Fibroblast of lung (primary cell): Measurements from ENCODE around the gene TUBGCP2.

Source experiments
- CTCF ChIP-seq, 2 donors: IDR thresholded peaks in 1 of 2; conservative IDR thresholded peaks in 1 of 2; 1 replicate in 1 of 2; 2 replicates in 1 of 2; pipeline ENCODE4 v1.5.1; 2011 to 2012; ENCODE audit warnings: low read length in 2 of 2, control low read depth in 1 of 2, inconsistent platforms in 1 of 2, low read depth in 1 of 2, mild to moderate bottlenecking in 1 of 2
- EZH2 ChIP-seq: IDR thresholded peaks from 2 replicates; pipeline ENCODE4 v1.5.1; 2012; ENCODE audit warnings: low read length, control low read depth, mild to moderate bottlenecking; ENCODE audit errors: missing control alignments

GRCh38 chr10:133309100-133309719 is 538 bp upstream of the TUBGCP2 start:
- TF ChIP-seq CTCF (conservative IDR thresholded peaks at IDR 0.05 in 1 of 2, IDR thresholded peaks at IDR 0.05 in 1 of 2; ENCODE audit: low read depth in 1 of 2, low read length in 2 of 2) (no peak), EZH2 (no peak)
